Stimulated activated memory B cell treated with anti-CD40 and anti-IgM and Interleukin-4, amounts not matched to agents 10 μg/mL and 1 μg/mL and 100 μg/mL, for 72 hours (primary cell): Measurements from ENCODE around the gene TRAF2.

ENCODE experiments used
- ATAC-seq: fragments of 150-1000 bp; cut with Tn5 transposase; 2 replicates; pipeline ENCODE4 v1.10.0; 2021
- H3K27ac Mint-ChIP-seq: one replicate; pipeline ENCODE4 v1.8.0; 2022; ENCODE audit warnings: mild to moderate bottlenecking, mixed read lengths
- H3K27me3 Mint-ChIP-seq: one replicate; pipeline ENCODE4 v1.8.0; 2022; ENCODE audit warnings: mixed read lengths
- H3K36me3 Mint-ChIP-seq: one replicate; pipeline ENCODE4 v1.8.0; 2022; ENCODE audit warnings: mixed read lengths
- H3K4me1 Mint-ChIP-seq: one replicate; pipeline ENCODE4 v1.8.0; 2022; ENCODE audit warnings: mixed read lengths
- H3K4me3 Mint-ChIP-seq: one replicate; pipeline ENCODE4 v1.8.0; 2022; ENCODE audit warnings: mild to moderate bottlenecking, moderate library complexity, mixed read lengths
- H3K9me3 Mint-ChIP-seq: one replicate; pipeline ENCODE4 v1.8.0; 2022; ENCODE audit warnings: mixed read lengths

Gene TRAF2

DNA sequence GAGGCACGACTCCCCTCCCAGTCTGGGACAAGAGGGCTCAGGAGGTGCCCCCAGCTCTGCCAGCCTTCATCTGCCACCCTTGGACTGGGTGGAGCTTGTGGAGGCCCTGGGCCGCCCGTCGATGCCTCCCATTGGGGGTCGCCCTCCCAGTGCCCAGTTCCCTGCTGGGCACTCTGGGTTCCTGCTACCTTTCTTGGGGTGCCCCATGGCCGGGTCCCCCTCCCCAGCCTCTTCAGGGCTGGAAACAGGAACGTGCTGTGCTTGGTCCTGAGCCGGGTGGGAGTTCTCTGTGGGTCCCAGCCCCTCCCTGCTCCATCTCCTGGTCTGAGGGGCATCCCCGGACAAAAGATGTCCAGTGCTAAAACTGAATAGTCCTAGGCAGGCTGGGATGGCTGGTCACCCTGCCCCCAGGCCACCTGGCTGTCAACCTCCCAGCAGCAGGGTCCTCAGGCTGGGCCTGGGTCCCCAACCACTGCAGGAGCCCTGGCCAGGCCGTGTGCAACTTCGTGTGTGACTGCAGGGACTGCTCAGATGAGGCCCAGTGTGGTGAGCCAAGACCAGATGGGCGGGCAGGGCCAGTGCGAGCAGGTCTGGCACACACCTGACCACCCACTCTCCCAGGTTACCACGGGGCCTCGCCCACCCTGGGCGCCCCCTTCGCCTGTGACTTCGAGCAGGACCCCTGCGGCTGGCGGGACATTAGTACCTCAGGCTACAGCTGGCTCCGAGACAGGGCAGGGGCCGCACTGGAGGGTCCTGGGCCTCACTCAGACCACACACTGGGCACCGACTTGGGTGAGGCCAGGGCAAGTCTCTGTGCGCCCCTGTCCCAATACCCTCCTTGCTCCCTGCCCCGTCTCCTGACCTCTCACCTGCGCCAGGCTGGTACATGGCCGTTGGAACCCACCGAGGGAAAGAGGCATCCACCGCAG lies 33.4 kb upstream of the TRAF2 start:
- H3K4me1 Mint-ChIP-seq = peaks cover 19% of the 10 kb centered on the region
- H3K36me3 Mint-ChIP-seq = peaks cover 6% of the 10 kb centered on the region
- no peak overlapping the region for H3K4me3 Mint-ChIP-seq
- no peaks in the 10 kb centered on the region for H3K9me3 Mint-ChIP-seq
- ATAC-seq = no peak
- H3K27me3 Mint-ChIP-seq = peaks cover 5% of the 10 kb centered on the region
- no peak overlapping the region for H3K27ac Mint-ChIP-seq

DNA sequence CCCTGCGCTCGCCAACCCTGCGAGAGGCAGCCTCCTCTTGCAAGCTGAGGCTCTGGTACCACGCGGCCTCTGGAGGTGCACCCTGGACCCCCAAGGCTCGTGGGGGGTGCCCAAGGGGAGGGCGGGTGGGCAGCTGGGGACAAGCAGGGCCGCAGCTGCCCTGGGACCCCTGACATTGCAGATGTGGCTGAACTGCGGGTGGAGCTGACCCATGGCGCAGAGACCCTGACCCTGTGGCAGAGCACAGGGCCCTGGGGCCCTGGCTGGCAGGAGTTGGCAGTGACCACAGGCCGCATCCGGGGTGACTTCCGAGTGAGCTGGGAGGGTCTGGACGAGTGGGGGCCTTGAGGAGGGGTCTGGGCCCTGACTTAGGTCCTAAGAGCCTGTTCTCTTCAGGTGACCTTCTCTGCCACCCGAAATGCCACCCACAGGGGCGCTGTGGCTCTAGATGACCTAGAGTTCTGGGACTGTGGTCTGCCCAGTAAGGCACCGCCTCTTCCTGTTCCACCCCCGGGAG lies 32.7 kb upstream of the TRAF2 start:
- H3K4me1 Mint-ChIP-seq = peaks cover 14% of the 10 kb centered on the region
- no peak for ATAC-seq

DNA sequence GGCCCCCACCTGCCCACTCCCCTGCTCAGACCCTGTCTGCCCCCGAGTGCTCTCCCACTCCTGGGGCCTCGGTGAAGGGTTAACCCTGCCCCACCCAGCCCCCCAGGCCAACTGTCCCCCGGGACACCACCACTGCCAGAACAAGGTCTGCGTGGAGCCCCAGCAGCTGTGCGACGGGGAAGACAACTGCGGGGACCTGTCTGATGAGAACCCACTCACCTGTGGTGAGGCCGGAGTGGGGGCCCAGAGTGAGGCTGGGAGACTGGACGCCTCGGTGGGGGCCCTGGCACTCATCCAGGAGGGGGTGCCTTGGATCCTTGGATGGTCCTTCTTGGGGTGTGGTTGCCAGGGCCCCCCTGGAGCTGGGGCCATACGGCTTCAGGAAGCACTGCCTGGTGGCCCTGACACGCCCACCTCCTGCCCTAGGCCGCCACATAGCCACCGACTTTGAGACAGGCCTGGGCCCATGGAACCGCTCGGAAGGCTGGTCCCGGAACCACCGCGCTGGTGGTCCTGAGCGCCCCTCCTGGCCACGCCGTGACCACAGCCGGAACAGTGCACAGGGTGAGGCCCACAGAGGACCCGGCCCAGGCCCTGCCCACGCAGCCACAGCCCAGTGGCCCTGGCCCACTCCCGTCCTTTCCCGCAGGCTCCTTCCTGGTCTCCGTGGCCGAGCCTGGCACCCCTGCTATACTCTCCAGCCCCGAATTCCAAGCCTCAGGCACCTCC lies 32.0 kb upstream of the TRAF2 start:
- no peak for ATAC-seq
- Mint-ChIP-seq H3K4me3 (no peak overlapping the region), H3K27me3 (no peaks in the 10 kb centered on the region), H3K4me1 (peaks cover 14% of the 10 kb centered on the region), H3K9me3 (no peaks in the 10 kb centered on the region), H3K27ac (no peak overlapping the region), H3K36me3 (peaks cover 6% of the 10 kb centered on the region)

More for the DNA sequence above, 32.7 kb upstream of the TRAF2 start:
- H3K27ac Mint-ChIP-seq = no peak overlapping the region
- peaks cover 6% of the 10 kb centered on the region for H3K36me3 Mint-ChIP-seq
- H3K4me3 Mint-ChIP-seq = no peak overlapping the region
- no peaks in the 10 kb centered on the region for H3K27me3 Mint-ChIP-seq
- H3K9me3 Mint-ChIP-seq = no peaks in the 10 kb centered on the region

DNA sequence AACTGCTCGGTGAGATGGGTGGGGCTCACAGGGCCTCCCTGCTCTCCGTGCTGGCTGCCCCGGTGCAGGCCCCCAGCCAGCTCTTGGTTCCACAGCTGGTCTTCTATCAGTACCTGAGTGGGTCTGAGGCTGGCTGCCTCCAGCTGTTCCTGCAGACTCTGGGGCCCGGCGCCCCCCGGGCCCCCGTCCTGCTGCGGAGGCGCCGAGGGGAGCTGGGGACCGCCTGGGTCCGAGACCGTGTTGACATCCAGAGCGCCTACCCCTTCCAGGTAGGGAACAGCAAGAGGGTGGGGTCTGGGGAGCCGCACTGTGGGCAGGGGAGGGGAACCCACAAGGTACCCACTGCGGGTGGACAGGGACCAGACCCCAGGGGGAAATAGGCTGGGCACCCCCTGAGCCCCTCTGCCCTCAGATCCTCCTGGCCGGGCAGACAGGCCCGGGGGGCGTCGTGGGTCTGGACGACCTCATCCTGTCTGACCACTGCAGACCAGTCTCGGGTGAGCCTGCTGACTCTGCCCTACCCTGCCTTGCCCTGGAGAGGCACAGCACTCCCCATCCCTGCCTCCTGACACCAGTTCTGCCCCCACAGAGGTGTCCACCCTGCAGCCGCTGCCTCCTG lies 31.4 kb upstream of the TRAF2 start:
- Mint-ChIP-seq H3K9me3 (no peaks in the 10 kb centered on the region), H3K27ac (no peak overlapping the region), H3K36me3 (peaks cover 6% of the 10 kb centered on the region), H3K27me3 (no peaks in the 10 kb centered on the region), H3K4me1 (peaks cover 12% of the 10 kb centered on the region), H3K4me3 (no peak overlapping the region)
- no peak for ATAC-seq

DNA sequence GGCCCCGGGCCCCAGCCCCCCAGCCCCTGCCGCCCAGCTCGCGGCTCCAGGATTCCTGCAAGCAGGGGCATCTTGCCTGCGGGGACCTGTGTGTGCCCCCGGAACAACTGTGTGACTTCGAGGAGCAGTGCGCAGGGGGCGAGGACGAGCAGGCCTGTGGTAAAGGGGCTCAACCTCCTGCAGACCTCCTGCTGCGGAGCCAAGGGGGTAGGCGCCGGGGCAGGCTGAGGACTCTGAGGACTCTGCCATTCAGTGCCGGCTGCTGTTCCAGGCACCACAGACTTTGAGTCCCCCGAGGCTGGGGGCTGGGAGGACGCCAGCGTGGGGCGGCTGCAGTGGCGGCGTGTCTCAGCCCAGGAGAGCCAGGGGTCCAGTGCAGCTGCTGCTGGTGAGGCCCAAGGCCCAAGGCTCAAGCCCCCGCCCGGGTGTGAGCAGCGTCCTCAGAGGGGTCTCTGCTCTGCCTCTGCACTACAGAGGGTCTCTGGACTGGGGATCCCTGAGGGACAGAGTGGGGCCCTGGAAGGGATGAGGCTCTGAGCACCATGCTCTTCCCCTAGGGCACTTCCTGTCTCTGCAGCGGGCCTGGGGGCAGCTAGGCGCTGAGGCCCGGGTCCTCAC lies 30.7 kb upstream of the TRAF2 start:
- H3K36me3 Mint-ChIP-seq = peaks cover 6% of the 10 kb centered on the region
- no peaks in the 10 kb centered on the region for H3K27me3 Mint-ChIP-seq
- no peaks in the 10 kb centered on the region for H3K9me3 Mint-ChIP-seq
- peaks cover 12% of the 10 kb centered on the region for H3K4me1 Mint-ChIP-seq
- no peak overlapping the region for H3K4me3 Mint-ChIP-seq
- H3K27ac Mint-ChIP-seq = no peak overlapping the region
- no peak for ATAC-seq

DNA sequence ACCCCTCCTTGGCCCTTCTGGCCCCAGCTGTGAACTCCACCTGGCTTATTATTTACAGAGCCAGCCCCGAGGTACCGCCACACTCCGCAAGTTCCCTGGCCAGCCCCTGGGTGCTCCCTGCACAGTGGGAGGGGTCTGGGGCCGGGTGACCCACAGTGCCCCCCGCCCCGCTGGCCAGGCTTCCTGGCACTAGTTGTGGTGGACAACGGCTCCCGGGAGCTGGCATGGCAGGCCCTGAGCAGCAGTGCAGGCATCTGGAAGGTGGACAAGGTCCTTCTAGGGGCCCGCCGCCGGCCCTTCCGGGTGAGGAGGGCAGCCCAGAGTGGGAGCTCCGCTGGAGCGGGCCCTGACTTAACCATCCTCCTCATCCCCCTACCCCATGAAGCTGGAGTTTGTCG lies 30.2 kb upstream of the TRAF2 start:
- Mint-ChIP-seq H3K27me3 (no peaks in the 10 kb centered on the region), H3K27ac (no peak overlapping the region), H3K4me3 (no peak overlapping the region), H3K36me3 (peaks cover 5% of the 10 kb centered on the region), H3K9me3 (no peaks in the 10 kb centered on the region), H3K4me1 (peaks cover 15% of the 10 kb centered on the region)
- ATAC-seq = no peak

DNA sequence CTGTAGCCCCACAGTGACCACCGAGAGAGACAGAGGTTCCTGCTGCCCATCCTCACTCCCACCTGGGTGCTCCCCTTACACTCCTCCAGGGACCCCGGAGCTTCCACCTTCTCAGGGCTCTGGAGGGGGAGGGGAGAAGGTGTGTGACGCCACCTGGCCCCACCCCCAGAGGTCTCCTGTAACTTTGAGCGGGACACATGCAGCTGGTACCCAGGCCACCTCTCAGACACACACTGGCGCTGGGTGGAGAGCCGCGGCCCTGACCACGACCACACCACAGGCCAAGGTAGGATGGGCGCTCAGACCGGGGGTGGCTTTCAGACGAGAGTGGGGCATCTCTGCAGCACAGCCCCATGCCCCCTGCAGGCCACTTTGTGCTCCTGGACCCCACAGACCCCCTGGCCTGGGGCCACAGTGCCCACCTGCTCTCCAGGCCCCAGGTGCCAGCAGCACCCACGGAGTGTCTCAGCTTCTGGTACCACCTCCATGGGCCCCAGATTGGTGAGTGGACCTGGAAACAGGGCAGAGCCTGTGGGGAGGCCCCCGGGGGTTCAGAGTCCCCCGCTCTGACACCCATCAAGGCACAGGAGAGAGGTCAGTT lies 29.7 kb upstream of the TRAF2 start:
- Mint-ChIP-seq H3K36me3 (peaks cover under 1% of the 10 kb centered on the region), H3K4me1 (peaks cover 15% of the 10 kb centered on the region), H3K27me3 (no peaks in the 10 kb centered on the region), H3K4me3 (no peak overlapping the region), H3K27ac (no peak overlapping the region), H3K9me3 (no peaks in the 10 kb centered on the region)
- ATAC-seq = no peak

DNA sequence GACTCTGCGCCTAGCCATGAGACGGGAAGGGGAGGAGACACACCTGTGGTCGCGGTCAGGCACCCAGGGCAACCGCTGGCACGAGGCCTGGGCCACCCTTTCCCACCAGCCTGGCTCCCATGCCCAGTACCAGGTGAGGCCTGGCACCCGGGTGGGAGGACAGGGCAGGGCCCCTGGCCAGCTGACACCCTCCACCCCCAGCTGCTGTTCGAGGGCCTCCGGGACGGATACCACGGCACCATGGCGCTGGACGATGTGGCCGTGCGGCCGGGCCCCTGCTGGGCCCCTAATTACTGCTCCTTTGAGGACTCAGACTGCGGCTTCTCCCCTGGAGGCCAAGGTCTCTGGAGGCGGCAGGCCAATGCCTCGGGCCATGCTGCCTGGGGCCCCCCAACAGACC lies 29.1 kb upstream of the TRAF2 start:
- Mint-ChIP-seq H3K4me3 (no peak overlapping the region), H3K4me1 (peaks cover 20% of the 10 kb centered on the region), H3K9me3 (no peaks in the 10 kb centered on the region), H3K36me3 (peaks cover 6% of the 10 kb centered on the region), H3K27me3 (no peaks in the 10 kb centered on the region), H3K27ac (no peak overlapping the region)
- ATAC-seq = no peak

DNA sequence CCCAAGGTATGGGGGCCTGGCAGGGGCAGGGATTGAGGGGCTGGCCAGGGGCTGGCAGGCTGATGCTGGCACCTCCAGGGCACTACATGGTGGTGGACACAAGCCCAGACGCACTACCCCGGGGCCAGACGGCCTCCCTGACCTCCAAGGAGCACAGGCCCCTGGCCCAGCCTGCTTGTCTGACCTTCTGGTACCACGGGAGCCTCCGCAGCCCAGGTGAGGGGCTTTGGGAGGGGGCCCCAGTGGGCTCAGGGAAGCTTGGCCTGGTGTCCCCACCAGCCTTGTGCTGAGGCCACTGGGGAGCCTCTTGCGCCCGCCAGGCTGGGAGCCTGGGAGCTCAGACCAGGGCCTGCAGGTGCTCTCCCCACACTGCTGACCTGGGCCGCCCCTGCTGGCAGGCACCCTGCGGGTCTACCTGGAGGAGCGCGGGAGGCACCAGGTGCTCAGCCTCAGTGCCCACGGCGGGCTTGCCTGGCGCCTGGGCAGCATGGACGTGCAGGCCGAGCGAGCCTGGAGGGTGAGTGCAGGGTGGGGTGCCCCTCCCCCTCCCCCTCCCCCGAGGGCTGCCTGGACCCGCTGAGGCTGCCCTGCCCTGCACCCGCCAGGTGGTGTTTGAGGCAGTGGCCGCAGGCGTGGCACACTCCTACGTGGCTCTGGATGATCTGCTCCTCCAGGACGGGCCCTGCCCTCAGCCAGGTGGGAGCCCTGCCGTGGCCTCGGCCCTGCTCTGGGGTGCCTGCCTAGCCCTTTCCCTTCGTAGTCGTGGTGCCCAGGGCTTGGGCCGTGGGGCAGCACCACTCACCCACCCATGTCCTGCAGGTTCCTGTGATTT lies 28.5 kb upstream of the TRAF2 start:
- H3K4me3 Mint-ChIP-seq = no peak overlapping the region
- no peaks in the 10 kb centered on the region for H3K9me3 Mint-ChIP-seq
- ATAC-seq = no peak
- H3K4me1 Mint-ChIP-seq = peaks cover 24% of the 10 kb centered on the region
- H3K36me3 Mint-ChIP-seq = peaks cover 10% of the 10 kb centered on the region
- H3K27me3 Mint-ChIP-seq = no peaks in the 10 kb centered on the region
- H3K27ac Mint-ChIP-seq = no peak overlapping the region

DNA sequence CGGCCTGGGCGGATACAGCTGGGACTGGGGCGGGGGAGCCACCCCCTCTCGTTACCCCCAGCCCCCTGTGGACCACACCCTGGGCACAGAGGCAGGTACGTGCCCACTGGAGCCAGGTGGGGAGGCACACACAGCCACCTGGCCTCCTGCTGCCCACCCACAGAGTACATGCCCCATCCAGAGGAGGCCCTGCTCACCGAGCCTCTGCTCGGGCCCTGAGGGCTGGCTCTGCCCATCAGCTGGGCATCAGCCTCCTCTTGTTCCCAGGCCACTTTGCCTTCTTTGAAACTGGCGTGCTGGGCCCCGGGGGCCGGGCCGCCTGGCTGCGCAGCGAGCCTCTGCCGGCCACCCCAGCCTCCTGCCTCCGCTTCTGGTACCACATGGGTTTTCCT lies 27.9 kb upstream of the TRAF2 start:
- Mint-ChIP-seq H3K36me3 (peaks cover 16% of the 10 kb centered on the region), H3K4me1 (peaks cover 24% of the 10 kb centered on the region), H3K9me3 (no peaks in the 10 kb centered on the region), H3K4me3 (no peak overlapping the region), H3K27ac (no peak overlapping the region), H3K27me3 (no peaks in the 10 kb centered on the region)
- no peak for ATAC-seq

DNA sequence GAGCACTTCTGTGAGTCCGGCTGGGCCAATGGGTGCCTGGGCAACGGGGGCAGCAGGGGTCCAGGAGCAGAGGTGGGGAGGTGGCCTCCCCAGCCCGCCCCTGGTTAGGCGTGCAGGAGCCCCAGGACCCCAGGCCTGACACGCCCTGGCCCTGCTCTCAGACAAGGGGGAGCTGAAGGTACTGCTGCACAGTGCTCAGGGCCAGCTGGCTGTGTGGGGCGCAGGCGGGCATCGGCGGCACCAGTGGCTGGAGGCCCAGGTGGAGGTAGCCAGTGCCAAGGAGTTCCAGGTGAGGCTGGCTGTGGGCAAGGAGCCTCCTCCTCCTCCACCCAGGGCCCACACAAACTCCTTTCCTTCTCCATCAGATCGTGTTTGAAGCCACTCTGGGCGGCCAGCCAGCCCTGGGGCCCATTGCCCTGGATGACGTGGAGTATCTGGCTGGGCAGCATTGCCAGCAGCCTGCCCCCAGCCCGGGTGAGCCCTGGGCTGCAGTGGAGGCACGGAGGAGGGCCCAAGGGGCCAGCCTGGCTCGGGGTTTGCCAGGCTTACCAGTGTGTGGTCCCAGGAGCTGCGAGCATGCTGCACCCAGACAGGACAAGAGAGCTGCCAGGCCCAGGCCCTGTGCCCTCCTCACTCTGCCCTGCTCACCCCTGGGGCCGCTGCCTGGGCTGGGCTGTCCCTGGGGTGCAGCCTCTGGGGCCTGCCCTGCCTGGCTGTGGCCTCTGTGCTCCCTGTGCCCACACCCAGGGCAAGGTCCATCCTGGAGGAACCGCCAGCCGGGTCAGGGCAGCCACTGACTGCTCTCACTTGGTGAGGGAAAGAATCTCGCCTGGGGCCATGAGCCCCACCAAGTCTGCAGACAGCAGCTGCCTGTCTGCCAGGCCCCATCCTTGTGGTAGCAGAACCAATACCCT lies 27.2 kb upstream of the TRAF2 start:
- no peaks in the 10 kb centered on the region for H3K9me3 Mint-ChIP-seq
- ATAC-seq = no peak
- H3K36me3 Mint-ChIP-seq = peaks cover 19% of the 10 kb centered on the region
- no peak overlapping the region for H3K4me3 Mint-ChIP-seq
- peaks cover 20% of the 10 kb centered on the region for H3K4me1 Mint-ChIP-seq
- H3K27me3 Mint-ChIP-seq = no peaks in the 10 kb centered on the region
- H3K27ac Mint-ChIP-seq = no peak overlapping the region

DNA sequence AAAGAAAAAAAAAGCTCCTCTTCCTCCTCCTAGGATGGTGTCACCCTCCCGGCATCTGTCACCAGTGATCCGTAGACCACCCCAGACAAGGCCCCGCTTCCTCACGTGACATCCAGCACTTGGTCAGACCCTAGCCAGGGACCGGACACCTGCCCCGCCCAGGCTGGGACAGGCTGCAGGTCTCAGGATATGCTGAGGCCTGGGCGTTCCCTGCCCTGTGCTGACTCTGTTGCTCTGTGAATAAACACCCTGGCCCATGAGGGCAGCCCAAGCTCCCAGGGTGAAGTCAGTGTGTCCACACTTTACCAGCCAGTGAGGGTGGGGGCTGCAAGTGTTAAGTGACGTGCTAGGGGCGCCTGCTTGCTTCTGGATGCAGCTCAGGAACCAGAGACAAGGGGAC lies 25.8 kb upstream of the TRAF2 start:
- no peak overlapping the region for H3K27ac Mint-ChIP-seq
- no peak overlapping the region for H3K4me3 Mint-ChIP-seq
- no peaks in the 10 kb centered on the region for H3K27me3 Mint-ChIP-seq
- peaks cover 19% of the 10 kb centered on the region for H3K36me3 Mint-ChIP-seq
- no peaks in the 10 kb centered on the region for H3K9me3 Mint-ChIP-seq
- H3K4me1 Mint-ChIP-seq = peaks cover 28% of the 10 kb centered on the region
- ATAC-seq = no peak
